Gastroesophageal sphincter (tissue), 4 donors: ENCODE measurements around the gene PKHD1. TPM values are rescaled to one million over a fixed set of nuclear protein-coding genes. Genes with fewer than 3 reads are reported as not detected.

Experiments
- ATAC-seq: fragments of 150-250 bp; one replicate; pipeline ENCODE4 v1.9.1; 2016; ENCODE audit warnings: mild to moderate bottlenecking, moderate library complexity
- H3K27ac ChIP-seq, 4 donors: fragments of 200-600 bp; sonication (generic) in 3 of 4; 1 replicate in 3 of 4; 2 replicates in 1 of 4; pipeline ENCODE4 v1.5.1; 2016 to 2019
- H3K27me3 ChIP-seq: fragments of 200-600 bp; sonication (generic); one replicate; pipeline ENCODE4 v1.5.1; 2019
- H3K36me3 ChIP-seq, 2 donors: fragments of 200-600 bp; sonication (generic); one replicate each; pipeline ENCODE4 v1.5.1; 2019; ENCODE audit warnings: control low read depth in 1 of 2
- H3K4me1 ChIP-seq, 3 donors: fragments of 200-600 bp; sonication (generic); 1 replicate in 2 of 3; 2 replicates in 1 of 3; pipeline ENCODE4 v1.5.1; 2016 to 2019; ENCODE audit warnings: control low read depth in 2 of 3
- H3K4me3 ChIP-seq, 2 donors: fragments of 200-600 bp; sonication (generic); one replicate each; pipeline ENCODE4 v1.5.1; 2019; ENCODE audit warnings: mild to moderate bottlenecking in 1 of 2, moderate library complexity in 1 of 2
- H3K9me3 ChIP-seq, 3 donors: fragments of 200-600 bp; sonication (generic); one replicate each; pipeline ENCODE4 v1.5.1; 2017 to 2019; ENCODE audit warnings: control low read depth in 2 of 3
- EP300 ChIP-seq: sonication (generic); formaldehyde crosslinking; IDR thresholded peaks from one replicate; pipeline ENCODE4 v1.6.1; 2017; ENCODE audit warnings: antibody characterized with exemption, mild to moderate bottlenecking
- POLR2A ChIP-seq, 2 donors: fragments of 450-650 bp; IDR thresholded peaks; one replicate each; pipeline ENCODE4 v1.6.1; 2017; ENCODE audit warnings: antibody characterized with exemption in 2 of 2, mild to moderate bottlenecking in 2 of 2, moderate library complexity in 1 of 2
- POLR2AphosphoS5 ChIP-seq: sonication (generic); formaldehyde crosslinking; IDR thresholded peaks from one replicate; pipeline ENCODE4 v1.6.1; 2017; ENCODE audit warnings: antibody characterized with exemption
- WGBS, 2 donors: methylation state at CpG; one replicate each; pipeline ENCODE4 v1.1.5; 2018; ENCODE audit warnings: low coverage in 1 of 2; 5-methylcytosine and 5-hydroxymethylcytosine counted together
- small RNA-seq, 4 donors: library from RNA; depleted of rRNA; stranded (forward); fragments of <200 nt; gene quantifications; one replicate each; pipeline ENCODE3, GENCODE V24; 2016
- total RNA-seq, 4 donors: library from RNA; depleted of rRNA; stranded (reverse); fragments of >200 nt; gene quantifications; one replicate each; pipeline ENCODE4 v1.1.0, GENCODE V29; 2016
- TF ChIP-seq, protein P1 (sequence below), 4 experiments: fragments of 200-600 bp in 2 of 4; fragments of 450-650 bp in 2 of 4; sonication (generic) in 1 of 4; IDR thresholded peaks; one replicate each; pipeline ENCODE4 v1.5.1; 2017 to 2019; ENCODE audit warnings: antibody characterized with exemption in 4 of 4, mild to moderate bottlenecking in 2 of 4, moderate library complexity in 2 of 4

The PKHD1 gene
- total RNA-seq, 4 donors from 2014 or later: under 0.01 TPM; not detected in 3

DNA sequence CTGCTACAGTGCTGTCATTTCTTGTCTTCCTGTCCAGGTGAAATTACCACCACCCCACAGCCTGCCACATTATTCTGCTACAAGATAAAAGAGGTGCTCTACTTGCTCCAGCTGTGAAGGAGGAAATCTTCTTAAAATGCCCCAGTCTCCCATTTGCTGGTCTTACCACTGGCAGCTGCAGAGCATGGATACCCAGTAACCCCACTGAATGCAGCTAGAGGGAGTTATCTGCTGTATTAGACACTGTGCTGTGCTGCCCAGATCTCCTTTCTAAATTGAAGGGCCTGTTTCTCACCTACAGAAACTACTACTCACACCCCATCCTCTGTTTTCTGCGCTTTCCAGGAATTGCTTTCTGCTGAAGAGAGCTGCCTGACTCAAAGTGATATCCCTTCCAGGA lies 517.8 kb downstream of the PKHD1 start:
- Histone ChIP-seq H3K27ac (no peak overlapping the region), H3K4me3 (no peak overlapping the region), H3K9me3 (no peaks in the 10 kb centered on the region), H3K36me3 (no peaks in the 10 kb centered on the region), H3K4me1 (no peaks in the 10 kb centered on the region), H3K27me3 (no peaks in the 10 kb centered on the region)
- ATAC-seq: no peak
- WGBS, 2 donors: 71% methylated on average over 1 of the region's 1 CpG; no CpG with 5 or more reads in 1 of the 2 donors
- TF ChIP-seq POLR2AphosphoS5 (no peak), EP300 (no peak), POLR2A (IDR thresholded peaks at IDR 0.05) (no peak)
- TF ChIP-seq, protein P1, sequence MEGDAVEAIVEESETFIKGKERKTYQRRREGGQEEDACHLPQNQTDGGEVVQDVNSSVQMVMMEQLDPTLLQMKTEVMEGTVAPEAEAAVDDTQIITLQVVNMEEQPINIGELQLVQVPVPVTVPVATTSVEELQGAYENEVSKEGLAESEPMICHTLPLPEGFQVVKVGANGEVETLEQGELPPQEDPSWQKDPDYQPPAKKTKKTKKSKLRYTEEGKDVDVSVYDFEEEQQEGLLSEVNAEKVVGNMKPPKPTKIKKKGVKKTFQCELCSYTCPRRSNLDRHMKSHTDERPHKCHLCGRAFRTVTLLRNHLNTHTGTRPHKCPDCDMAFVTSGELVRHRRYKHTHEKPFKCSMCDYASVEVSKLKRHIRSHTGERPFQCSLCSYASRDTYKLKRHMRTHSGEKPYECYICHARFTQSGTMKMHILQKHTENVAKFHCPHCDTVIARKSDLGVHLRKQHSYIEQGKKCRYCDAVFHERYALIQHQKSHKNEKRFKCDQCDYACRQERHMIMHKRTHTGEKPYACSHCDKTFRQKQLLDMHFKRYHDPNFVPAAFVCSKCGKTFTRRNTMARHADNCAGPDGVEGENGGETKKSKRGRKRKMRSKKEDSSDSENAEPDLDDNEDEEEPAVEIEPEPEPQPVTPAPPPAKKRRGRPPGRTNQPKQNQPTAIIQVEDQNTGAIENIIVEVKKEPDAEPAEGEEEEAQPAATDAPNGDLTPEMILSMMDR (IDR thresholded peaks at IDR 0.05): no peak

DNA sequence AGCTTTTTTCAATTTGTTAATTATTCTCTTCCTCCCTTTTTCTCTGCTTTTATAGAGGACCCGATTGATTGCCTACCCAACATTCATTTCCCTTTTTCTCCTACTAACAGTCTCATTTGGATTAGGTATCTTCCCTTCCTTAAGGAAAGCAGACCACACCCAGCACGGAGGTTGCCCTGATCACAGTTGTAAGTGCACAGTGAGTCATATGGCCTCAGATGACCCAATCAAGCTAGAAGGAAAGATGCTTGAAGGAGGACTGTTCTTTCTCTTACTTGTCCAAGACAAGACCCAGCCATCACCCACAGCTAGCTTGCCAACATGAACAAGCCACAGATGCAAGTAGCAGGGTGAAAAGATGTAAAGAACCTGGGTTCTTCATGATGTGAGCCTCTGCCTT lies 518.6 kb downstream of the PKHD1 start:
- WGBS, 2 donors: 80 to 86% methylated on average over 2 of the region's 2 CpGs

DNA sequence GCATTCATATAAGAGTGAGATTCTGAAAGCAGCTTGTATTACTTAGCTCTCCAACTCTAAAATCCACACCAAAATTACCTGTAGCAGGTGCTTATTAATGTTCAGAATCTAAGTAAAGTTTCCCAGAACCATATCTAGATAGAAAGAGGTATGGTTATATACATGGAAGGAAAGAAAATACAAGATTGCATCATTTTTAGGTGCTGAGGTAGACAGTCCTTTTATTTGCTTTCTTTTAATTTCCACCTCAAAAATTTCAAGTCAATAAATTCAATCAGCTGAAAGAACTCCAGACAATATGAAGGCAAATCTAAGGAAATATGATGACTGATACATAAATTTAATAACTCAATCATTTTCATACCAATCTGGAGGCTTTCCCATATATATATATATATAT lies 521.9 kb downstream of the PKHD1 start:
- H3K27ac ChIP-seq: no peak overlapping the region
- no peak for ATAC-seq
- TF ChIP-seq POLR2AphosphoS5: no peak
- TF ChIP-seq EP300: no peak
- TF ChIP-seq POLR2A (IDR thresholded peaks at IDR 0.05): no peak
- TF ChIP-seq, protein P1 (IDR thresholded peaks at IDR 0.05): no peak
- no peaks in the 10 kb centered on the region for H3K4me1 ChIP-seq
- H3K36me3 ChIP-seq: no peaks in the 10 kb centered on the region
- no peaks in the 10 kb centered on the region for H3K9me3 ChIP-seq
- H3K4me3 ChIP-seq: no peak overlapping the region
- no peaks in the 10 kb centered on the region for H3K27me3 ChIP-seq

More for the DNA sequence above, 518.6 kb downstream of the PKHD1 start:
- Histone ChIP-seq H3K4me1 (no peaks in the 10 kb centered on the region), H3K27me3 (no peaks in the 10 kb centered on the region), H3K36me3 (no peaks in the 10 kb centered on the region), H3K27ac (no peak overlapping the region), H3K4me3 (no peak overlapping the region), H3K9me3 (no peaks in the 10 kb centered on the region)
- TF ChIP-seq, protein P1 (IDR thresholded peaks at IDR 0.05): no peak
- no peak for TF ChIP-seq POLR2AphosphoS5
- TF ChIP-seq POLR2A (IDR thresholded peaks at IDR 0.05): no peak
- TF ChIP-seq EP300: no peak
- ATAC-seq: no peak

Small RNAs within 50 kb of the gene (small RNA-seq; reads per million reads assigned to genes)
- 0 reads per million in 4 donors for gene RN7SL580P

Other genes starting within 250 kb of the PKHD1 start
- gene IL17A, start 98.8 kb upstream of the PKHD1 start, total RNA-seq: not detected
- not detected for gene IL17F, start 156.9 kb upstream of the PKHD1 start, total RNA-seq
- 10 to 100 TPM; 36.1 to 53.3 (median 45.4) TPM for gene MCM3, start 197.1 kb upstream of the PKHD1 start, total RNA-seq